DOHH2 (cell line): Measurements from ENCODE around the gene ASMT.
A peak's percentile ranks its signal among the peaks of the same experiment; 100 is the strongest.
"Not testable (repeated sequence)": the region's sequence is repeated elsewhere in the genome, so short reads cannot be mapped to it uniquely, and the experiment has no call there.

Experiments
- H3F3A ChIP-seq: fragments of 200-600 bp; sonication (generic), shearing (Covaris generic); 2 replicates; pipeline ENCODE4 v1.6.0; 2016; ENCODE audit warnings: antibody characterized with exemption, mild to moderate bottlenecking; ENCODE audit not compliant: control insufficient read depth, insufficient read depth
- H3K27ac ChIP-seq: fragments of 200-600 bp; sonication (generic); 2 replicates; pipeline ENCODE4 v1.5.1; 2014; ENCODE audit warnings: low read depth, mild to moderate bottlenecking, low read length, moderate library complexity
- H3K27me3 ChIP-seq: fragments of 200-600 bp; sonication (generic); 2 replicates; pipeline ENCODE4 v1.6.1; 2014; ENCODE audit warnings: mild to moderate bottlenecking, low read length, mixed read lengths; ENCODE audit not compliant: control insufficient read depth
- H3K36me3 ChIP-seq: fragments of 200-600 bp; sonication (generic); 2 replicates; pipeline ENCODE4 v1.6.1; 2014; ENCODE audit warnings: mild to moderate bottlenecking, low read length, moderate library complexity, mixed read lengths; ENCODE audit not compliant: control insufficient read depth
- H3K4me1 ChIP-seq: fragments of 200-600 bp; sonication (generic); 2 replicates; pipeline ENCODE4 v1.6.1; 2014; ENCODE audit warnings: mild to moderate bottlenecking, low read length, mixed read lengths; ENCODE audit not compliant: control insufficient read depth
- H3K4me2 ChIP-seq: fragments of 200-600 bp; sonication (generic); 2 replicates; pipeline ENCODE4 v1.6.0; 2014; ENCODE audit warnings: mild to moderate bottlenecking, low read length, moderate library complexity
- H3K4me3 ChIP-seq: fragments of 200-600 bp; sonication (generic); 2 replicates; pipeline ENCODE4 v1.5.1; 2014; ENCODE audit warnings: mild to moderate bottlenecking, low read length, mixed read lengths
- H3K79me2 ChIP-seq: fragments of 200-600 bp; sonication (generic); 2 replicates; pipeline ENCODE4 v1.6.1; 2014; ENCODE audit warnings: mild to moderate bottlenecking, low read length, mixed read lengths; ENCODE audit not compliant: control insufficient read depth
- H3K9me2 ChIP-seq: fragments of 200-600 bp; sonication (generic); replicated peaks from 2 replicates; pipeline ENCODE4 v1.6.1; 2014; ENCODE audit warnings: mild to moderate bottlenecking, low read length, mixed read lengths; ENCODE audit not compliant: control insufficient read depth
- H3K9me3 ChIP-seq: fragments of 200-600 bp; sonication (generic); 2 replicates; pipeline ENCODE4 v1.6.1; 2014; ENCODE audit warnings: antibody characterized with exemption, low read length, mixed read lengths; ENCODE audit not compliant: control insufficient read depth, insufficient read depth
- H4K20me1 ChIP-seq: fragments of 200-600 bp; sonication (generic); 2 replicates; pipeline ENCODE4 v1.6.0; 2014; ENCODE audit warnings: low read depth, mild to moderate bottlenecking, antibody characterized with exemption, low read length, moderate library complexity; ENCODE audit not compliant: control insufficient read depth, insufficient read depth
- EZH2phosphoT487 ChIP-seq: fragments of 200-600 bp; sonication (generic); IDR thresholded peaks from 2 replicates; pipeline ENCODE4 v1.6.1; 2017; ENCODE audit warnings: borderline replicate concordance, mild to moderate bottlenecking, antibody characterized with exemption, low read length, moderate library complexity, mixed read lengths
- TF ChIP-seq, protein P1 (sequence below): fragments of 200-600 bp; sonication (generic); IDR thresholded peaks from one replicate; pipeline ENCODE4 v1.5.1; 2014; ENCODE audit warnings: antibody characterized with exemption, mild to moderate bottlenecking, low read depth, low read length; ENCODE audit not compliant: poor library complexity, severe bottlenecking

The ASMT gene, protein sequence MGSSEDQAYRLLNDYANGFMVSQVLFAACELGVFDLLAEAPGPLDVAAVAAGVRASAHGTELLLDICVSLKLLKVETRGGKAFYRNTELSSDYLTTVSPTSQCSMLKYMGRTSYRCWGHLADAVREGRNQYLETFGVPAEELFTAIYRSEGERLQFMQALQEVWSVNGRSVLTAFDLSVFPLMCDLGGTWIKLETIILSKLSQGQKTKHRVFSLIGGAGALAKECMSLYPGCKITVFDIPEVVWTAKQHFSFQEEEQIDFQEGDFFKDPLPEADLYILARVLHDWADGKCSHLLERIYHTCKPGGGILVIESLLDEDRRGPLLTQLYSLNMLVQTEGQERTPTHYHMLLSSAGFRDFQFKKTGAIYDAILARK

DNA sequence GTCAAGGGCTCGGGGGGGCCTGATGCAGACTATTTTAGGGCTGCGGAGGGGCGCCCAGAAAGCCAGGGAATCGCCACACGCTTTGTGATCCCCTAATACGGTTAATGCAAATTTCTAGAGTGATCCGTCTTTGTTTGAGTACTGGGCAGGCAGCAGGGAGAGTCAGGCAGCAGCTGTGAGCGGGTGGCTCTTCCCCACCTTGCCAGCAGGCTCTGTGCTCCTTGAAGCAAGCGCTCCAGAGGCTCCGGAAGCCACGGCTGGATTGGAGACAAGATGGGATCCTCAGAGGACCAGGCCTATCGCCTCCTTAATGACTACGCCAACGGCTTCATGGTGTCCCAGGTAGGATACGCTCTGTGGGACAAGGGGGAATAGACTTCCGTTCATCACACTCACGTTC lies at the start of gene ASMT:
Gene ASMT (plus strand): TSS at position 133 of the 400 bp plus-strand sequence. CDS start 141 bp downstream, at position 274.
- H3K4me3 ChIP-seq, result no peak within 1 kb of the TSS
- H3K27ac ChIP-seq, result no peak within 1 kb of the TSS
- no peaks in the 10 kb centered on the region; the same call in 1 of the 2 replicates for H3F3A ChIP-seq
- TF ChIP-seq, protein P1, sequence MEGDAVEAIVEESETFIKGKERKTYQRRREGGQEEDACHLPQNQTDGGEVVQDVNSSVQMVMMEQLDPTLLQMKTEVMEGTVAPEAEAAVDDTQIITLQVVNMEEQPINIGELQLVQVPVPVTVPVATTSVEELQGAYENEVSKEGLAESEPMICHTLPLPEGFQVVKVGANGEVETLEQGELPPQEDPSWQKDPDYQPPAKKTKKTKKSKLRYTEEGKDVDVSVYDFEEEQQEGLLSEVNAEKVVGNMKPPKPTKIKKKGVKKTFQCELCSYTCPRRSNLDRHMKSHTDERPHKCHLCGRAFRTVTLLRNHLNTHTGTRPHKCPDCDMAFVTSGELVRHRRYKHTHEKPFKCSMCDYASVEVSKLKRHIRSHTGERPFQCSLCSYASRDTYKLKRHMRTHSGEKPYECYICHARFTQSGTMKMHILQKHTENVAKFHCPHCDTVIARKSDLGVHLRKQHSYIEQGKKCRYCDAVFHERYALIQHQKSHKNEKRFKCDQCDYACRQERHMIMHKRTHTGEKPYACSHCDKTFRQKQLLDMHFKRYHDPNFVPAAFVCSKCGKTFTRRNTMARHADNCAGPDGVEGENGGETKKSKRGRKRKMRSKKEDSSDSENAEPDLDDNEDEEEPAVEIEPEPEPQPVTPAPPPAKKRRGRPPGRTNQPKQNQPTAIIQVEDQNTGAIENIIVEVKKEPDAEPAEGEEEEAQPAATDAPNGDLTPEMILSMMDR, result no peak
- no peak for TF ChIP-seq EZH2phosphoT487
- no peaks in the 10 kb centered on the region for H3K27me3 ChIP-seq
- H3K4me2 ChIP-seq, result peak within 1 kb of the TSS; percentile 34; the same call in 1 of the 2 replicates
- no peaks in the 10 kb centered on the region for H4K20me1 ChIP-seq
- peaks cover 27% of the 10 kb centered on the region for H3K4me1 ChIP-seq
- no peaks in the 10 kb centered on the region for H3K79me2 ChIP-seq
- no peaks in the 10 kb centered on the region for H3K9me3 ChIP-seq
- H3K9me2 ChIP-seq, result no peaks in the 10 kb centered on the region
- H3K36me3 ChIP-seq, result no peaks in the 10 kb centered on the region

DNA sequence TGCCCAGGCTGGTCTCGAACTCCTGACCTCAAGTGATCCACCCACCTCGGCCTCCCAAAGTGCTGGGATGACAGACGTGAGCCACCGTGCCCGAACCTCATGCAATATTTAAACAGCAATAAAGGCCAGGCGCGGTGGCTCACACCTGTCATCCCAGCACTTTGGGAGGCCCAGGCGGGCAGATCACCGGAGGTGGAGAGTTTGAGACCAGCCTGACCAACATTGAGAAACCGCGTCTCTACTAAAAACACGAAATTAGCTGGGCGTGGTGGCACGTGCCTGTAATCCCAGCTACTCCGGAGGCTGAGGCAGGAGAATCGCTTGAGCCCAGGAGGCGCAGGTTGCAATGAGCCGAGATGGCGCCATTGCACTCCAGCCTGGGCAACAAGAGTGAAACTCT lies 40.7 kb upstream of the ASMT start:
- peaks cover 11% of the 10 kb centered on the region for H3K4me1 ChIP-seq
- H3K79me2 ChIP-seq, H3K9me2 ChIP-seq, H3K27ac ChIP-seq, H3K36me3 ChIP-seq, H3K4me3 ChIP-seq, H3F3A ChIP-seq, H3K27me3 ChIP-seq, H3K4me2 ChIP-seq, H3K9me3 ChIP-seq, H4K20me1 ChIP-seq: not testable (repeated sequence)

DNA sequence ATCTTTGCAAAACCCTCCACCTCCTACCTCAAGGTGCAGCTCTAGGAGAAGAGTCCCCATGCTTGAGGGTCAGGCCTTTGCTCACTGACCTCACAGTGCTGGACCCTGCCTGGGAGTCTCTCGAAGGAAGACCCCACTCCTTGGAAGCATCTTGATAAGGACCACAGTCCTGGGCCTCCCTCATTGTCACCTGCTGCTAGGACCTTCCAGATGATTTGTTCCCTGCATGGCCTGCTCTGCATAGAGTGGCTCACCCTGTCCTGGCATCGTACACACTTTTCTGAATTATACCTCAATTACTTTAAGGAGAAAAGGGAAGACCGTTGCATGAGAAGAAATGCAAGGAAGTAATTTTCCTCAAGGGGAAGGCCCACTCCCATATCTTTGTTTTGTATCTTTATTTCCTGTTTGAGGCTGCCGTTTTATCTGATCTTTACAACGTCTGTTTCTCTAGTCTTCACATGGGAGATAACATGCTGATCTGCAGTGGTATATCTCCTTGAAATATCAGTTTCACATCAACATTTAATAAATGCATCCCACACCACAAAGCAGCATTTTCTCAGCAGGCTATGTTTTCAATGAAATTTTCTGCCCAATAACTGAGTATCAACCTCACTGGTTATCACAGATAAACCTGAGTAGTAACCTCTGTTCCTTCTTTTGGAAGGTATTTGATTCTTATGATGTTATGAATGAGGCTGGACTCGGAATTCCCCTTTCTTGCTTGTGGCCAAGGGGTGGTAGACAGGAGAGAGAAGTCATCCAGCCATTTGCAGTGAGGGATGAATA lies 38.5 kb upstream of the ASMT start:
- H3K9me3 ChIP-seq, result no peaks in the 10 kb centered on the region
- H3K4me1 ChIP-seq, result peaks cover 17% of the 10 kb centered on the region
- H3F3A ChIP-seq, result peaks cover 10% of the 10 kb centered on the region
- H3K27ac ChIP-seq, result no peak overlapping the region; the same call in 1 of the 2 replicates
- H3K27me3 ChIP-seq, result no peaks in the 10 kb centered on the region
- H3K4me3 ChIP-seq, result no peak overlapping the region
- no peak for TF ChIP-seq EZH2phosphoT487
- TF ChIP-seq, protein P1, result no peak
- no peaks in the 10 kb centered on the region for H3K36me3 ChIP-seq
- no peaks in the 10 kb centered on the region for H3K79me2 ChIP-seq
- H3K4me2 ChIP-seq, result peak overlapping the region; percentile 25; the same call in 1 of the 2 replicates
- H3K9me2 ChIP-seq, result no peaks in the 10 kb centered on the region
- no peaks in the 10 kb centered on the region for H4K20me1 ChIP-seq

DNA sequence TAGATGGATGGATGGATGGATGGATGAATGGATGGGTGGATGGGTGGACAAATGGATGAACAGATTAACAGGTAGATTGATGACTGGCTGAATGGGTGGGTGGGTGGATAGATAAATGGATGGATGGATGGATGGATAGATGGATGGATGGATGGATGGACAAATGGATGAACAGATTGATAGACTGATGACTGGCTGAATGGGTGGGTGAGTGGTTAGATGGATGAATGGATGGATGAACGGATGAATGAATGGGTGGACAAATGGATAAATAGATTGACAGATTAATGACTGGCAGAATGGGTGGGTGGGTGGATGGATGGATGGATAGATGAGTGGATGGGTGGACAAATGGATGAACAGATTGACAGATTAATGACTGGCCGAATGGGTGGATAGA lies 37.0 kb upstream of the ASMT start:
- no peak for TF ChIP-seq EZH2phosphoT487
- TF ChIP-seq, protein P1, result no peak
- Histone ChIP-seq H3K27me3 (no peaks in the 10 kb centered on the region), H3K4me2 (no peak overlapping the region), H3K4me3 (no peak overlapping the region), H3F3A (peaks cover 10% of the 10 kb centered on the region), H4K20me1 (no peaks in the 10 kb centered on the region), H3K36me3 (no peaks in the 10 kb centered on the region), H3K9me2 (no peaks in the 10 kb centered on the region), H3K9me3 (no peaks in the 10 kb centered on the region), H3K27ac (no peak overlapping the region), H3K79me2 (no peaks in the 10 kb centered on the region), H3K4me1 (peaks cover 30% of the 10 kb centered on the region)
